ENCODE results near the gene WDPCP.

GRCh38 chr2:63432373-63432772, 155.9 kb downstream of the WDPCP start:
- TF ChIP-seq CTCF (conservative IDR thresholded peaks at IDR 0.05): no peak
- TF ChIP-seq ZFX (IDR thresholded peaks at IDR 0.05): no peak
